IMR-90 (cell line): ENCODE results near the gene FBXW12. TPM values are rescaled to one million over a fixed set of nuclear protein-coding genes. Genes with fewer than 3 reads are reported as not detected.

Source experiments
- ATAC-seq: fragments of 200-7000 bp; cut with Tn5 transposase; 2 replicates; pipeline ENCODE4 v1.9.1; 2020; ENCODE audit warnings: low read depth, mild to moderate bottlenecking, moderate library complexity
- BruUV-seq: library from RNA; stranded (reverse); fragments of 400-500 nt; replicated peaks from 2 replicates; lab custom pipeline; 2021; lab: Mats Ljungman, UMichigan
- CTCF ChIA-PET: fragments of 300-600 bp; formaldehyde crosslinking; extraction: SDS; loops from one replicate; lab custom pipeline; 2021; ENCODE audit warnings: antibody characterized with exemption; lab: Yijun Ruan, JAX
- POLR2A ChIA-PET: fragments of 300-600 bp; sonication (Branson Sonifier 250); formaldehyde crosslinking; loops from one replicate; lab custom pipeline; 2022; ENCODE audit warnings: antibody characterized with exemption; ENCODE audit not compliant: unreplicated experiment; lab: Charles Lee
- DNase-seq: peaks from one replicate; pipeline ENCODE4 v3.0.0; 2013
- H2AFZ ChIP-seq: replicated peaks from 2 replicates; pipeline ENCODE3; 2013; ENCODE audit warnings: low read length, mild to moderate bottlenecking; ENCODE audit not compliant: poor library complexity
- H2AK5ac ChIP-seq: 2 replicates; pipeline ENCODE4 v1.6.1; 2013; ENCODE audit warnings: low read depth, low read length, inconsistent platforms
- H2AK9ac ChIP-seq: replicated peaks from 2 replicates; pipeline ENCODE3; 2013; ENCODE audit warnings: mild to moderate bottlenecking, low read depth, low read length, moderate library complexity; ENCODE audit not compliant: poor library complexity
- H2BK120ac ChIP-seq: 2 replicates; pipeline ENCODE4 v1.6.1; 2013; ENCODE audit warnings: low read depth, low read length, inconsistent platforms
- H2BK15ac ChIP-seq: 3 replicates; pipeline ENCODE4 v1.6.1; 2013; ENCODE audit warnings: low read depth, low read length, inconsistent platforms
- H2BK20ac ChIP-seq: 2 replicates; pipeline ENCODE4 v1.6.1; 2013; ENCODE audit warnings: low read depth, mild to moderate bottlenecking, inconsistent platforms, low read length, moderate library complexity
- H2BK5ac ChIP-seq: 2 replicates; pipeline ENCODE4 v1.6.1; 2013; ENCODE audit warnings: mild to moderate bottlenecking, low read depth, low read length, inconsistent platforms; ENCODE audit not compliant: poor library complexity, severe bottlenecking
- H3K14ac ChIP-seq: replicated peaks from 2 replicates; pipeline ENCODE4 v1.6.1; 2013; ENCODE audit warnings: low read depth, low read length, inconsistent platforms
- H3K18ac ChIP-seq: 2 replicates; pipeline ENCODE4 v1.6.1; 2013; ENCODE audit warnings: low read depth, low read length, control low read depth
- H3K23ac ChIP-seq: 2 replicates; pipeline ENCODE4 v1.6.1; 2013; ENCODE audit warnings: low read depth, low read length, inconsistent platforms
- H3K27ac ChIP-seq: 2 replicates; pipeline ENCODE4 v1.5.1; 2013; ENCODE audit warnings: mild to moderate bottlenecking, control low read depth, low read length; ENCODE audit not compliant: insufficient read depth
- H3K27me3 ChIP-seq: 2 replicates; pipeline ENCODE4 v1.6.1; 2013; ENCODE audit warnings: low read length; ENCODE audit not compliant: control insufficient read depth, insufficient read depth
- H3K36me3 ChIP-seq: 2 replicates; pipeline ENCODE4 v1.6.1; 2013; ENCODE audit warnings: low read length, mixed read lengths; ENCODE audit not compliant: control insufficient read depth, insufficient read depth
- H3K4ac ChIP-seq: 2 replicates; pipeline ENCODE4 v1.6.1; 2013; ENCODE audit warnings: low read depth, low read length, inconsistent platforms
- H3K4me1 ChIP-seq: 2 replicates; pipeline ENCODE4 v1.6.1; 2013; ENCODE audit warnings: low read length, mixed read lengths; ENCODE audit not compliant: control insufficient read depth, insufficient read depth
- H3K4me2 ChIP-seq: 2 replicates; pipeline ENCODE4 v1.6.1; 2013; ENCODE audit warnings: low read depth, mild to moderate bottlenecking, control low read depth, low read length, moderate library complexity
- H3K4me3 ChIP-seq: 2 replicates; pipeline ENCODE4 v1.5.1; 2013; ENCODE audit warnings: low read depth, mild to moderate bottlenecking, control low read depth, low read length, moderate library complexity; ENCODE audit not compliant: insufficient read depth
- H3K56ac ChIP-seq: 2 replicates; pipeline ENCODE4 v1.6.1; 2013; ENCODE audit warnings: low read length, inconsistent platforms; ENCODE audit not compliant: insufficient read depth; ENCODE audit errors: extremely low read depth
- H3K79me1 ChIP-seq, 2 experiments: 2 replicates each; pipeline ENCODE4 v1.6.1; 2013; ENCODE audit warnings: low read length in 2 of 2, inconsistent platforms in 1 of 2, low read depth in 1 of 2
- H3K9ac ChIP-seq: 2 replicates; pipeline ENCODE4 v1.6.1; 2013; ENCODE audit warnings: low read depth, low read length, control low read depth
- H3K9me1 ChIP-seq: 2 replicates; pipeline ENCODE4 v1.6.1; 2013; ENCODE audit warnings: low read length, inconsistent platforms; ENCODE audit not compliant: insufficient read depth
- H3K9me3 ChIP-seq: 2 replicates; pipeline ENCODE4 v1.6.1; 2013; ENCODE audit warnings: low read length; ENCODE audit not compliant: control insufficient read depth, insufficient read depth
- H4K20me1 ChIP-seq: 2 replicates; pipeline ENCODE4 v1.6.1; 2013; ENCODE audit warnings: low read length, inconsistent platforms; ENCODE audit not compliant: insufficient read depth
- H4K5ac ChIP-seq: 2 replicates; pipeline ENCODE4 v1.6.1; 2013; ENCODE audit warnings: mild to moderate bottlenecking, low read depth, low read length, control low read depth
- H4K8ac ChIP-seq, 2 experiments: 2 replicates each; pipeline ENCODE4 v1.6.1; 2013; ENCODE audit warnings: low read depth in 2 of 2, low read length in 2 of 2, control low read depth in 1 of 2, inconsistent platforms in 1 of 2
- H4K91ac ChIP-seq: 2 replicates; pipeline ENCODE4 v1.6.1; 2013; ENCODE audit warnings: low read depth, low read length, inconsistent platforms; ENCODE audit not compliant: insufficient read depth
- BHLHE40 ChIP-seq: fragments of 150-350 bp; IDR thresholded peaks from 2 replicates; pipeline ENCODE4 v1.6.1; 2016; ENCODE audit warnings: mild to moderate bottlenecking, low read depth, low read length
- CEBPB ChIP-seq: IDR thresholded peaks from 2 replicates; pipeline ENCODE4 v1.6.1; 2012; ENCODE audit warnings: low read depth, low read length, improper control_type of control experiment
- CHD1 ChIP-seq: IDR thresholded peaks from 2 replicates; pipeline ENCODE4 v1.6.1; 2012; ENCODE audit warnings: low read depth, low read length, improper control_type of control experiment
- CTCF ChIP-seq: conservative IDR thresholded peaks from 2 replicates; pipeline ENCODE4 v1.5.1; 2012; ENCODE audit warnings: mild to moderate bottlenecking, low read depth, low read length, improper control_type of control experiment
- FOS ChIP-seq: fragments of 150-350 bp; IDR thresholded peaks from 2 replicates; pipeline ENCODE4 v1.6.1; 2016; ENCODE audit warnings: low read depth, low read length
- MAZ ChIP-seq: IDR thresholded peaks from 2 replicates; pipeline ENCODE4 v1.6.1; 2012; ENCODE audit warnings: low read depth, mild to moderate bottlenecking, low read length, improper control_type of control experiment, moderate library complexity, borderline replicate concordance
- MXI1 ChIP-seq: IDR thresholded peaks from 2 replicates; pipeline ENCODE4 v1.6.1; 2012; ENCODE audit warnings: low read depth, mild to moderate bottlenecking, low read length, moderate library complexity, borderline replicate concordance
- NFE2L2 ChIP-seq: fragments of 150-350 bp; IDR thresholded peaks from 2 replicates; pipeline ENCODE4 v1.6.1; 2016; ENCODE audit warnings: low read depth, mild to moderate bottlenecking, low read length
- POLR2A ChIP-seq: IDR thresholded peaks from 2 replicates; pipeline ENCODE4 v1.6.1; 2012; ENCODE audit warnings: mild to moderate bottlenecking, low read depth, low read length
- RAD21 ChIP-seq: IDR thresholded peaks from 2 replicates; pipeline ENCODE4 v1.6.1; 2012; ENCODE audit warnings: low read length, improper control_type of control experiment
- RCOR1 ChIP-seq: IDR thresholded peaks from 2 replicates; pipeline ENCODE4 v1.6.1; 2012; ENCODE audit warnings: mild to moderate bottlenecking, low read length, improper control_type of control experiment; ENCODE audit not compliant: insufficient replicate concordance
- RFX5 ChIP-seq: IDR thresholded peaks from 2 replicates; pipeline ENCODE4 v1.8.0; 2012; ENCODE audit warnings: low read depth, mild to moderate bottlenecking, low read length, moderate library complexity
- WGBS, 2 experiments: methylation state at CpG; one replicate each; pipeline versions ENCODE4 v1.1.5 to v1.1.7; 2013; ENCODE audit warnings: missing lambda C conversion rate in 2 of 2; ENCODE audit not compliant: insufficient read length in 1 of 2; ENCODE audit errors: extremely low coverage in 2 of 2; 5-methylcytosine and 5-hydroxymethylcytosine counted together
- dilution Hi-C: fragments of 300-500 bp; cut with HindIII; formaldehyde crosslinking; loops from one replicate; pipeline ENCODE4 v1.14.3; 2018; ENCODE audit warnings: low sequenced_read_pairs; ENCODE audit not compliant: unreplicated experiment
- in situ Hi-C: fragments of 300-500 bp; cut with MboI; formaldehyde crosslinking; loops from 3 replicates; pipeline ENCODE4 v1.14.3; 2019; ENCODE audit warnings: low sequenced_read_pairs, inconsistent platforms, mixed read lengths
- intact Hi-C: fragments of 100-400 bp; cut with micrococcal nuclease; formaldehyde crosslinking; loops from 2 replicates; pipeline ENCODE4 v1.10.0; 2022
- polyA plus RNA-seq, 3 experiments: library from polyadenylated mRNA; depleted of rRNA; stranded (reverse); fragments of >200 nt; gene quantifications; 2 replicates each; pipeline ENCODE4 v1.2.3, GENCODE V29; 2012; ENCODE audit warnings: low replicate concordance in 1 of 3
- total RNA-seq: library from RNA; depleted of rRNA; stranded (reverse); fragments of >200 nt; gene quantifications from 2 replicates; pipeline ENCODE4 v1.2.3, GENCODE V29; 2012

The FBXW12 gene
- total and polyA plus RNA-seq, 2 of the 4 experiments (the other 2 are of a cell fraction), result not detected

GRCh38 chr3:48397767-48398681 lies 26.0 kb downstream of the FBXW12 start (continued):
- TF ChIP-seq POLR2A (no peak), BHLHE40 (no peak)

DNA sequence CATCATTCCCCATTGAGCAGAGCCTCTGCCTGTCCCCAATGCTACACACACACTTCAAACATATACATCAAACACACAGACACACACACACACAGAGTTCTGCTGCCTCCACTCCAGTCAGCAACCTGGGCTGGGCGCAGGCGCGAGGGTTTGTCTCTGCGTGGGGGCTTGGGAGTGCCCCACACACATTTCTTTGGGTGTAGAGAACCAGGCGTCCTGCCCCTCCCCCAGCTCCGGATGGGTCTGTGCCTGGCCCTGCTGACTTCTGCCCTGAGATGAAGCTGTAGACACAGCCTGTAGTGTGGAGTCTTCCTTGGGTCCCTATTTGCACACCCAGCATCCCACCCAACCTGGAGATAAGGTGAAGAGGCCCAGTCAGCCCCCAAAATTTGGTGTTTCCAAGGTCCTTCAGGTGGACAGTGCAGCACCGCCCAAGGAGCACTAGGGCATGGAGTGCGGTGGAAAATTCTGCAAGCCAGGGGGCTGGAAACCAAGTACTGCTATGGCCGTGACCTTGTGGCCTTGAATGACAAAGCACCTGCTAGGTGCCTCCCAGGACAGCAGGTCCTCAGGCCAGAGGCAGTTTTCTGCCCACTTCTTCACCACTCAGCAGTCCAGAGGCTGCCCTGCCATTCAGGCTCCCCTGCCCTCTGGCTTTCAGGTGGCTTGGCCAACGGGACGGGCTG lies 26.8 kb downstream of the FBXW12 start:
- Histone ChIP-seq H3K36me3 (peaks cover 4% of the 10 kb centered on the region; the same call in 1 of the 2 replicates), H3K9ac (no peak overlapping the region), H2AFZ (no peak overlapping the region), H2BK15ac (no peak overlapping the region), H4K5ac (no peak overlapping the region), H3K56ac (no peak overlapping the region), H4K20me1 (no peaks in the 10 kb centered on the region), H2AK9ac (peak overlapping the region; percentile 48), H3K9me1 (peaks cover 7% of the 10 kb centered on the region; the same call in 1 of the 2 replicates), H2BK20ac (no peak overlapping the region), H3K9me3 (no peaks in the 10 kb centered on the region), H3K14ac (no peak overlapping the region), H3K27ac (no peak overlapping the region), H3K4ac (no peak overlapping the region), H4K91ac (no peak overlapping the region), H3K27me3 (peaks cover 11% of the 10 kb centered on the region), H3K4me2 (no peak overlapping the region), H2AK5ac (no peak overlapping the region), H2BK5ac (no peak overlapping the region), H3K23ac (no peak overlapping the region), H3K4me1 (peaks cover 7% of the 10 kb centered on the region), H3K79me1 (no peaks in the 10 kb centered on the region), H2BK120ac (no peak overlapping the region), H3K18ac (no peak overlapping the region), H4K8ac (no peak overlapping the region), H3K4me3 (no peak overlapping the region)
- CTCF ChIA-PET, result interaction anchor here (4.8 kb wide), 1 partner anchor 37 kb away, joined by 65 read pairs; no protein-coding TSS in a partner anchor
- DNase-seq (no peak), ATAC-seq (no peak)
- 94% methylated on average over 6 of the region's 11 CpGs; no CpG with 5 or more reads in 1 of the 2 experiments for WGBS, 2 experiments
- BruUV-seq, result no TSS peak
- POLR2A ChIA-PET, result no interaction called here
- dilution Hi-C loops, result no loop called here
- intact Hi-C loops, result no loop called here
- in situ Hi-C loops, result no loop called here
- TF ChIP-seq MXI1, result no peak
- no peak for TF ChIP-seq NFE2L2
- no peak for TF ChIP-seq FOS
- TF ChIP-seq RAD21, result no peak
- TF ChIP-seq CTCF, result no peak
- no peak for TF ChIP-seq MAZ
- no peak for TF ChIP-seq RCOR1
- no peak for TF ChIP-seq CEBPB
- TF ChIP-seq CHD1, result no peak
- no peak for TF ChIP-seq BHLHE40
- no peak for TF ChIP-seq RFX5
- TF ChIP-seq POLR2A, result no peak
